Astrocyte of the spinal cord (primary cell): ENCODE data around the gene SYPL2.
"Not testable (repeated sequence)": the region's sequence is repeated elsewhere in the genome, so short reads cannot be mapped to it uniquely, and the experiment has no call there.

Experiments used
- DNase-seq: peaks from one replicate; pipeline ENCODE4 v3.0.0; 2011; ENCODE audit warnings: low read depth, low spot score
- H3K4me3 ChIP-seq: 2 replicates; pipeline ENCODE4 v1.5.1; 2011; ENCODE audit warnings: low read depth, mild to moderate bottlenecking, low read length, moderate library complexity
- in situ Hi-C: cut with HindIII; loops from 2 replicates; pipeline ENCODE4 v1.10.0; 2017; ENCODE audit warnings: low sequenced_read_pairs
- TF ChIP-seq, protein P1 (sequence below): IDR thresholded peaks from 2 replicates; pipeline ENCODE4 v1.5.1; 2012; ENCODE audit warnings: low read depth, mild to moderate bottlenecking, low read length, inconsistent platforms

Gene SYPL2

DNA sequence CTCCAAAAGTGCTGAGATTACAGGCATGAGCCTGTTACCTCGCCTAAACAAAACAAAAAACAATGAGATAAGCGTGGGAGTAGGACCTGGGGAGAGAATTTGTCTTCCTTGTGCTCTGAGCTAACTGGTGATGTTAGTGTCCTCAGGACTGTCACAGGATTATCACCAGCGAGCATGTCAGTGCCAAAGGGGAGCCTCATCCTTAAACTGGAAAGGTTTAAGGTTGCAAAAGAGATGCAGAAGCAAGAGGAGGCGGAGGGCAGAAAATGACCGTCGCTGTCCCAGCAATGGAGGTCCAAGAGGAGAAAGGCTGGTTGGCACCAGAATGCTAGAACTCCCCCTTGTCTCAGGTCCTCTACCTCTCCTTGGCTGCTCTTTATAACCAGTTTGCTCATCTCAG is 3.9 kb downstream of the SYPL2 start:
- no peak overlapping the region for H3K4me3 ChIP-seq
- no peak for DNase-seq
- in situ Hi-C loops = no loop called here
- TF ChIP-seq, protein P1, sequence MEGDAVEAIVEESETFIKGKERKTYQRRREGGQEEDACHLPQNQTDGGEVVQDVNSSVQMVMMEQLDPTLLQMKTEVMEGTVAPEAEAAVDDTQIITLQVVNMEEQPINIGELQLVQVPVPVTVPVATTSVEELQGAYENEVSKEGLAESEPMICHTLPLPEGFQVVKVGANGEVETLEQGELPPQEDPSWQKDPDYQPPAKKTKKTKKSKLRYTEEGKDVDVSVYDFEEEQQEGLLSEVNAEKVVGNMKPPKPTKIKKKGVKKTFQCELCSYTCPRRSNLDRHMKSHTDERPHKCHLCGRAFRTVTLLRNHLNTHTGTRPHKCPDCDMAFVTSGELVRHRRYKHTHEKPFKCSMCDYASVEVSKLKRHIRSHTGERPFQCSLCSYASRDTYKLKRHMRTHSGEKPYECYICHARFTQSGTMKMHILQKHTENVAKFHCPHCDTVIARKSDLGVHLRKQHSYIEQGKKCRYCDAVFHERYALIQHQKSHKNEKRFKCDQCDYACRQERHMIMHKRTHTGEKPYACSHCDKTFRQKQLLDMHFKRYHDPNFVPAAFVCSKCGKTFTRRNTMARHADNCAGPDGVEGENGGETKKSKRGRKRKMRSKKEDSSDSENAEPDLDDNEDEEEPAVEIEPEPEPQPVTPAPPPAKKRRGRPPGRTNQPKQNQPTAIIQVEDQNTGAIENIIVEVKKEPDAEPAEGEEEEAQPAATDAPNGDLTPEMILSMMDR = no peak

DNA sequence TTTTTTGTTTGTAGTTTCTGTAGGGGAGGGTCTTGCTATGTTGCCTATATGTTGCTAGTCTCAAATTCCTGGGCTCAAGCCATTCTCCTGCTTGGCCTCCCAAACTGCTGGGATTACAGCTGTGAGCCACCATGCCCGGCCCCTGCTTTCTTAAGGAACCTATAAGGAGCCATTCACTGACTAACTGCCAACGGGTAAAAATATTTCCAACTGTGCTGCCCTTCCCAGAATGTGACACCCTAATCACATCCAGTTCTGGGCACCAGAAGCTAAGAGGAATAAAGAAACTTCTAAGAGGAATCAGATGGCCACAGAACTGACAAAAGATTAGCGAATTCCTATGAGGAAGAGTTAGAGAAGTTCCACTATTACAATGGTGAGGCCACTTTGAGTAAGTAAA is 6.4 kb downstream of the SYPL2 start:
- H3K4me3 ChIP-seq = no peak overlapping the region
- DNase-seq = no peak
- in situ Hi-C loops = no loop called here
- TF ChIP-seq, protein P1 = no peak

DNA sequence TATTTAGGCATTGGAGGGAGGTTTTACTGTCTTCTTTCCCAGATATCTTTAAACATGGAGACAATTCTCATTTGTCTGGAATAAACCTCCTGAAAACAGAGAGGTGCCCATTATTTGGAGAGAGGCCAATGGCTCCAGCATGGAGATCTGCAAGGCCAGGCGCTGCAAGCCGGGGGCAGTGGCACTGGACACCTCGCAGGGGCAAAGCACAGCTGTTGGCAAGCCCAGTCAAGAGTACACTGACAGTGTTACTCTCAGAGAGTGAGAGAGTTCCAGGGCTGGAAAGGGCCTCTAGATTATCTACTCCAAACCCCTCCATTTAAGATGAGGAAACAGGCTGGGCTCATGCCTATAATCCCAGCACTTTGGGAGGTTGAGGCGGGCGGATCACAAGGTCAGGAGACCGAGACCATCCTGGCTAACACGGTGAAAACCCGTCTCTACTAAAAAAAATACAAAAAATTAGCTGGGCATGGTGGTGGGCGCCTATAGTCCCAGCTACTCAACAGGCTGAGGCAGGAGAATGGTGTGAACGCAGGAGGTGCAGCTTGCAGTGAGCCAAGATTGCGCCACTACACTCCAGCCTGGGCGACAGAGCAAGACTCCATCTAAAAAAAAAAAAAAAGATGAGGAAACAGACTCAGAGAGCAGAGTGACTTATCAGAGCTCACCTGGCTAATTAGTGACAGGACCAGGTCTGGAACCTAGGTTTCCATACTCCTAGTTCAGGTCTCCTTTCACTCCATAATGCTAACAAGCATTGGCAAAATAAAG is 7.1 kb downstream of the SYPL2 start:
- H3K4me3 ChIP-seq, DNase-seq, in situ Hi-C loops: not testable (repeated sequence)

DNA sequence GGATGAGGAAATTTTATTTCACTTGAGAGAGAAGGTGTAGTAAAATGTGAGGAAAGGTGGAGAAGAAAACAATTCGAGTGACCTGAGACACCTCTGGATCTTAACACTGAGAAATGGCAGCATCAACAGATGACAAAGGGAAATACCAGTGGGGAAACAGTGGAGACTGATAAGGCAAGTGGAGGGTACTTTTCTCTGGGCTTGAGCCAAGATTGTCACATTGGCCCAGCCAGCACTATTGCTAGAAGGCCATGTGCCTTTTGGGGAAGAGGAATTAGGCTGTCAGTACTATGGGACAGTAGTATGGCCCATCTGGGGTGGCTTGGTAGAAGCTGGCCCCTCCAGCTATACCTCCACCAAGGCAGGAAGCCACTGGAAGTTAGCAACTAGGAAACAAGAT is 8.4 kb downstream of the SYPL2 start:
- in situ Hi-C loops = no loop called here
- no peak overlapping the region for H3K4me3 ChIP-seq
- TF ChIP-seq, protein P1 = no peak
- no peak for DNase-seq

DNA sequence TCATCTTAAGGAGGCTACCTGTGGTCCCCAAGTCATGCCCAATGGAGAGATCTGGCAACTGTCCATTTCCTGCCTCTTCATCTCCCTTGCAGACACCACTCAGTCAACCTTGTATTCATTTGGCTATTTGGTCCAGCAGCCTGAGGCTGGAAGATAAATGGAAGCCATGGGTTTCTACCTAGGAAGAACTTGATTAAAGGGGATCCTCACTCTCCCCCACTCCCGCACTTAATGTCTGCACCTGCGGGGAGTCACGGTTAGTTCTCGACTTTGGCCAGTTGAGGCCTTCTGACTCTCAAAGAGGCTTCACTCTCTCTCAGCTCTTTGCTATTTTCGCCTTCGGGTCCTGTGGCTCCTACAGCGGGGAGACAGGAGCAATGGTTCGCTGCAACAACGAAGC is 8.9 kb downstream of the SYPL2 start:
- TF ChIP-seq, protein P1 = no peak
- in situ Hi-C loops = no loop called here
- no peak overlapping the region for H3K4me3 ChIP-seq
- DNase-seq = no peak

DNA sequence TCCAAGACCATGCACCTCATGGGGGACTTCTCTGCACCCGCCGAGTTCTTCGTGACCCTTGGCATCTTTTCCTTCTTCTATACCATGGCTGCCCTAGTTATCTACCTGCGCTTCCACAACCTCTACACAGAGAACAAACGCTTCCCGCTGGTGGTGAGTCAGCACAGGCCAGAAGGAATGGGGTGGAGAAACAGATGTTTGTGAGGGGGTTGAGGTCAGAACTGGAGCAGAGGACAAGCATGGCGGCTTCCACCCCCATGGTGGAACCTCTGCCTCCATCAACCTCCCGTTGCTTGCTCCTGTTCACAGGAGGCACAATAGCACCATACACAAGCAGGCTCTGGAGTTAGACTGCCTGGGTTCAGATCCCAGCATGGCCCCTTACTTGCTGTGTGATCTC is 10.5 kb downstream of the SYPL2 start:
- H3K4me3 ChIP-seq = no peak overlapping the region
- in situ Hi-C loops = no loop called here
- no peak for DNase-seq
- TF ChIP-seq, protein P1 = no peak

DNA sequence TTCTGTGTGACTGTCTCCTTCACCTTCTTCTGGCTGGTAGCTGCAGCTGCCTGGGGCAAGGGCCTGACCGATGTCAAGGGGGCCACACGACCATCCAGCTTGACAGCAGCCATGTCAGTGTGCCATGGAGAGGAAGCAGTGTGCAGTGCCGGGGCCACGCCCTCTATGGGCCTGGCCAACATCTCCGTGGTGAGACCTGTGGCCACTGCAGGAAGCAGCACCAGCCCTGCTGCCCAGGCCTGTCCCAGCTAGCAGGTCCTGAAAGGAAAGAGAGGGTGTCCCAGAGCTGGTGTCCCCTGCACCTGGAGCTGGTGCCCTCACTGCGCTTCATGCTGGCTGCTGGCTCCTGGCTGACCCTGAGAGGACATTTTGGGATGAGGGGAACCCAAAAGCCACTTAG is 11.5 kb downstream of the SYPL2 start:
- DNase-seq = no peak
- no peak overlapping the region for H3K4me3 ChIP-seq
- in situ Hi-C loops = no loop called here
- TF ChIP-seq, protein P1 = no peak
